WTC11 (cell line): ENCODE measurements around the gene CNPY4. TPM values are rescaled to one million over a fixed set of nuclear protein-coding genes. Genes with fewer than 3 reads are reported as not detected.

Source experiments
- ATAC-seq: fragments of 200-7000 bp; cut with Tn5 transposase; 2 replicates; pipeline ENCODE4 v1.10.0; 2021; ENCODE audit warnings: mild to moderate bottlenecking, moderate library complexity
- CTCF ChIA-PET: fragments of 300-600 bp; sonication (Branson Sonifier 250); formaldehyde crosslinking; loops from one replicate; lab custom pipeline; 2021; ENCODE audit warnings: antibody characterized with exemption; lab: Charles Lee
- POLR2A ChIA-PET: fragments of 350-600 bp; sonication (Branson Sonifier 250); formaldehyde crosslinking; loops from one replicate; lab custom pipeline; 2021; ENCODE audit warnings: antibody characterized with exemption; lab: Charles Lee
- DNase-seq: peaks from one replicate; pipeline ENCODE4 v3.0.0; 2021; ENCODE audit warnings: low spot score
- H3K27ac Mint-ChIP-seq: 2 replicates; pipeline ENCODE4 v1.8.0; 2021; ENCODE audit warnings: mixed read lengths
- H3K27me3 Mint-ChIP-seq: 2 replicates; pipeline ENCODE4 v1.8.0; 2021; ENCODE audit warnings: low read depth, mild to moderate bottlenecking, moderate library complexity, mixed read lengths
- H3K36me3 Mint-ChIP-seq: 2 replicates; pipeline ENCODE4 v1.8.0; 2021; ENCODE audit warnings: mixed read lengths
- H3K4me1 Mint-ChIP-seq: 2 replicates; pipeline ENCODE4 v1.8.0; 2022; ENCODE audit warnings: mixed read lengths
- H3K4me3 Mint-ChIP-seq: 2 replicates; pipeline ENCODE4 v1.8.0; 2021; ENCODE audit warnings: mild to moderate bottlenecking, moderate library complexity, mixed read lengths
- H3K9me3 Mint-ChIP-seq: 2 replicates; pipeline ENCODE4 v1.8.0; 2021; ENCODE audit warnings: mixed read lengths
- CREB1 ChIP-seq: sonication (generic); formaldehyde crosslinking; IDR thresholded peaks from 2 replicates; pipeline ENCODE4 v1.8.0; 2023; ENCODE audit warnings: mild to moderate bottlenecking, missing genetic modification reagents
- FOXP1 ChIP-seq: sonication (generic); formaldehyde crosslinking; IDR thresholded peaks from 2 replicates; pipeline ENCODE4 v1.8.0; 2022; ENCODE audit warnings: missing genetic modification reagents, mild to moderate bottlenecking, moderate library complexity, borderline replicate concordance
- JAZF1 ChIP-seq: fragments of 250-450 bp; sonication (Bioruptor Pico); IDR thresholded peaks from 2 replicates; pipeline ENCODE4 v1.9.0; 2021; ENCODE audit warnings: moderate library complexity, mild to moderate bottlenecking, inconsistent platforms
- MXD4 ChIP-seq: fragments of 250-450 bp; sonication (Bioruptor Pico); IDR thresholded peaks from 2 replicates; pipeline ENCODE4 v1.8.0; 2021; ENCODE audit warnings: mild to moderate bottlenecking, moderate library complexity, borderline replicate concordance
- MYBL2 ChIP-seq: sonication (generic); formaldehyde crosslinking; IDR thresholded peaks from 2 replicates; pipeline ENCODE4 v1.8.1; 2023; ENCODE audit warnings: mild to moderate bottlenecking, moderate library complexity, missing genetic modification reagents
- NR3C1 ChIP-seq: sonication (generic); formaldehyde crosslinking; conservative IDR thresholded peaks from 2 replicates; pipeline ENCODE4 v1.8.1; 2023; ENCODE audit warnings: low read depth, mild to moderate bottlenecking, missing genetic modification reagents
- OVOL2 ChIP-seq: fragments of 250-450 bp; sonication (Bioruptor Pico); IDR thresholded peaks from 2 replicates; pipeline ENCODE4 v1.9.0; 2021; ENCODE audit warnings: mild to moderate bottlenecking, borderline replicate concordance
- SOX15 ChIP-seq: fragments of 250-450 bp; sonication (Bioruptor Pico); IDR thresholded peaks from 2 replicates; pipeline ENCODE4 v1.9.0; 2021; ENCODE audit warnings: mild to moderate bottlenecking
- ZNF121 ChIP-seq: sonication (generic); formaldehyde crosslinking; IDR thresholded peaks from 2 replicates; pipeline ENCODE4 v1.8.0; 2023; ENCODE audit warnings: missing genetic modification reagents
- ZNF219 ChIP-seq: sonication (generic); formaldehyde crosslinking; IDR thresholded peaks from 2 replicates; pipeline ENCODE4 v1.8.0; 2023; ENCODE audit warnings: missing genetic modification reagents, mild to moderate bottlenecking, borderline replicate concordance
- ZNF232 ChIP-seq: sonication (generic); formaldehyde crosslinking; IDR thresholded peaks from 2 replicates; pipeline ENCODE4 v1.8.0; 2022; ENCODE audit warnings: mild to moderate bottlenecking, missing genetic modification reagents
- ZNF317 ChIP-seq: sonication (generic); formaldehyde crosslinking; IDR thresholded peaks from 2 replicates; pipeline ENCODE4 v1.8.1; 2023; ENCODE audit warnings: low read depth, mild to moderate bottlenecking, moderate library complexity, missing genetic modification reagents, borderline replicate concordance
- ZNF423 ChIP-seq: fragments of 250-450 bp; sonication (Bioruptor Pico); IDR thresholded peaks from 2 replicates; pipeline ENCODE4 v2.1.2; 2022; ENCODE audit warnings: mild to moderate bottlenecking, moderate library complexity
- total RNA-seq: library from RNA; stranded (reverse); gene quantifications from 3 replicates; pipeline ENCODE4 v1.2.3, GENCODE V29; 2021
- TF ChIP-seq, protein P1 (sequence below): fragments of 250-450 bp; sonication (Bioruptor Pico); IDR thresholded peaks from 2 replicates; pipeline ENCODE4 v1.9.0; 2021; ENCODE audit warnings: mild to moderate bottlenecking, borderline replicate concordance
- TF ChIP-seq, protein P2 (sequence below): sonication (generic); formaldehyde crosslinking; IDR thresholded peaks from 2 replicates; pipeline ENCODE4 v1.8.0; 2022; ENCODE audit warnings: mild to moderate bottlenecking, missing genetic modification reagents
- TF ChIP-seq, protein P3 (sequence below): sonication (generic); formaldehyde crosslinking; IDR thresholded peaks from 2 replicates; pipeline ENCODE4 v1.8.0; 2023; ENCODE audit warnings: missing genetic modification reagents, mild to moderate bottlenecking, borderline replicate concordance
- TF ChIP-seq, protein P4 (sequence below): fragments of 250-450 bp; sonication (Bioruptor Pico); IDR thresholded peaks from 2 replicates; pipeline ENCODE4 v1.8.0; 2021; ENCODE audit warnings: mild to moderate bottlenecking
- TF ChIP-seq, protein P5 (sequence below): fragments of 250-450 bp; sonication (Bioruptor Pico); IDR thresholded peaks from 2 replicates; pipeline ENCODE4 v1.9.0; 2021; ENCODE audit warnings: mild to moderate bottlenecking
- TF ChIP-seq, protein P6 (sequence below): fragments of 250-450 bp; sonication (Bioruptor Pico); IDR thresholded peaks from 2 replicates; pipeline ENCODE4 v1.9.0; 2021; ENCODE audit warnings: moderate library complexity, mild to moderate bottlenecking, inconsistent platforms, borderline replicate concordance

CNPY4 gene
- total RNA-seq, 1 experiment from 2014 or later = 15.1 TPM

DNA sequence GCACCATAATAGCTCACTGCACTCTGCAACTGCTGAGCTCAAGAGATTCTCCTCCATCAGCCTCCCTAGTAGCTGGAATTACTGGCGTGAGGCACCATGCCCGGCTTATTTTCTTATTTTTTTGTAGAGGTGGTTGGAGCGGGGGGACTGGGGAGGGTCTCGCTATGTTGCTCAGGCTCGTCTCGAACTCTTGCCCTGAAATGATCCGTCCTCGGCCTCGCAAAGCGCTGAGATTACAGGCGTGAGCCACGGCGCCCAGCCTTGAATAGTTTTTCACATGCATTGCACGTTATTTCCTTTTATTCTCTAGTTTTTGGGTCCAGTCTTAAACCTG is 28.8 kb downstream of the CNPY4 start:
- H3K4me3 Mint-ChIP-seq = peak overlapping the region; percentile 99
- H3K4me1 Mint-ChIP-seq = peaks cover 17% of the 10 kb centered on the region
- peak overlapping the region; percentile 99 for H3K27ac Mint-ChIP-seq
- ATAC-seq = no peak
- H3K36me3 Mint-ChIP-seq = peaks cover 20% of the 10 kb centered on the region
- H3K9me3 Mint-ChIP-seq = peaks cover 11% of the 10 kb centered on the region
- CTCF ChIA-PET = interaction anchor here (0.6 to 3.1 kb wide), 15 partner anchors 9 to 321 kb away, joined by 3 to 49 read pairs (median 4); partner anchors contain the start of genes AP4M1 and GAL3ST4
- TF ChIP-seq FOXP1 (no peak), ZNF121 (CRISPR knock-in tag) (0 out of 2 replicates have a peak, but pooled peaks have one; percentile 37), CREB1 (CRISPR knock-in tag) (no peak), ZNF232 (CRISPR knock-in tag) (no peak)
- POLR2A ChIA-PET = interaction anchor here (0.7 to 1.6 kb wide), 10 partner anchors 9 to 961 kb away, joined by 3 to 5 read pairs (median 4); partner anchors contain the start of genes AP4M1, GAL3ST4, GPC2 and MEPCE
- no peak for DNase-seq
- peaks cover 3% of the 10 kb centered on the region; the same call in 1 of the 2 replicates for H3K27me3 Mint-ChIP-seq

DNA sequence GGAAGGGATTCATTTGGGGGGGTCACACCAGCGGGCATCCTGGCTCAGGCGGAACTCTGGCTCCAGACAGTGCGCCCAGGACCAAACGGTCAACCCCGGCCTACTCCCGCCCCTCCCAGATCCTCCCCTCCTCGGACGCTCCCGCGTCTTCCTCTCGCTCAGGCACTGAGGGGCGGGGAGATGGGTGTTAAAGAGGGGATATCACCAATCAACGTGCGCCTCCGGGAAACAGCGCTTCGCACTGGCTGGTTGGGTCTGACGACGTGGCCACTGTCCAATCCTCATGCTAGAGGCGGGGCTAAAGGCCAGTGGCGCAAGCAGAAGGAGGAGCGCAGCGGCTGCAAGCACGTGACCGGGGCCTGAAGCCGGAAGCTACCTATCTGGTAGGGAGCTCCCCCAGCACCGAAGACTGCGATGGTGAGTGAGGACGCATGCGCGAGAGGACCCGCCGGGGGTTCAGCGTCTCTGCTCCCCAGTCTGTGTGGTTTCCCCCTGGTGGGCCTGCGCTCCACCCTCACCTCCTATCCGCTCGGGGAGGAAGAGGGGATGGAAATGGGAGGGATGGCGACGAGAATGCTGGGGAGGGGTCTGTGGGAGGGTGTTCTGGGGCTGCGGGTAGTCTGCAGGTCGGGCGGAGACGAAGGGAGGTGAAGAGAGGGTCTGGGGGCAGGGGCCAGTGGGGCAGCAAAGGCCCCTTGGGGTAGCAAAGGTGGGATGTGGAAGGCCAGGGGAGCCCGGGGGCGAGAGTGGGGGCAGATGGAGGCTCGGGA is 29.3 kb downstream of the CNPY4 start, which contains the start of gene LAMTOR4:
LAMTOR4 (plus strand) TSS at position 360 of the 770 bp plus-strand sequence; CDS start at position 415, 55 bp downstream.
- ChIA-PET POLR2A (interaction anchor here (0.6 to 1.6 kb wide), 13 partner anchors 9 to 960 kb away, joined by 3 to 5 read pairs (median 3); partner anchors contain the start of genes AP4M1, GAL3ST4, GPC2 and MBLAC1), CTCF (interaction anchor here (0.6 to 3.1 kb wide), 15 partner anchors 9 to 320 kb away, joined by 3 to 49 read pairs (median 4); partner anchors contain the start of genes AP4M1 and GAL3ST4)
- ATAC-seq = peak; percentile 98
- TF ChIP-seq ZNF423 (no peak), FOXP1 (no peak; the same call in 1 of the 2 replicates), JAZF1 (CRISPR knock-in tag) (no peak), CREB1 (CRISPR knock-in tag) (no peak), ZNF219 (CRISPR knock-in tag) (no peak), MXD4 (no peak), ZNF317 (CRISPR knock-in tag) (no peak), OVOL2 (CRISPR knock-in tag) (no peak), SOX15 (CRISPR knock-in tag) (no peak), MYBL2 (CRISPR knock-in tag) (0 out of 2 replicates have a peak, but pooled peaks have one; percentile 25), NR3C1 (CRISPR knock-in tag) (no peak)
- TF ChIP-seq, protein P1, sequence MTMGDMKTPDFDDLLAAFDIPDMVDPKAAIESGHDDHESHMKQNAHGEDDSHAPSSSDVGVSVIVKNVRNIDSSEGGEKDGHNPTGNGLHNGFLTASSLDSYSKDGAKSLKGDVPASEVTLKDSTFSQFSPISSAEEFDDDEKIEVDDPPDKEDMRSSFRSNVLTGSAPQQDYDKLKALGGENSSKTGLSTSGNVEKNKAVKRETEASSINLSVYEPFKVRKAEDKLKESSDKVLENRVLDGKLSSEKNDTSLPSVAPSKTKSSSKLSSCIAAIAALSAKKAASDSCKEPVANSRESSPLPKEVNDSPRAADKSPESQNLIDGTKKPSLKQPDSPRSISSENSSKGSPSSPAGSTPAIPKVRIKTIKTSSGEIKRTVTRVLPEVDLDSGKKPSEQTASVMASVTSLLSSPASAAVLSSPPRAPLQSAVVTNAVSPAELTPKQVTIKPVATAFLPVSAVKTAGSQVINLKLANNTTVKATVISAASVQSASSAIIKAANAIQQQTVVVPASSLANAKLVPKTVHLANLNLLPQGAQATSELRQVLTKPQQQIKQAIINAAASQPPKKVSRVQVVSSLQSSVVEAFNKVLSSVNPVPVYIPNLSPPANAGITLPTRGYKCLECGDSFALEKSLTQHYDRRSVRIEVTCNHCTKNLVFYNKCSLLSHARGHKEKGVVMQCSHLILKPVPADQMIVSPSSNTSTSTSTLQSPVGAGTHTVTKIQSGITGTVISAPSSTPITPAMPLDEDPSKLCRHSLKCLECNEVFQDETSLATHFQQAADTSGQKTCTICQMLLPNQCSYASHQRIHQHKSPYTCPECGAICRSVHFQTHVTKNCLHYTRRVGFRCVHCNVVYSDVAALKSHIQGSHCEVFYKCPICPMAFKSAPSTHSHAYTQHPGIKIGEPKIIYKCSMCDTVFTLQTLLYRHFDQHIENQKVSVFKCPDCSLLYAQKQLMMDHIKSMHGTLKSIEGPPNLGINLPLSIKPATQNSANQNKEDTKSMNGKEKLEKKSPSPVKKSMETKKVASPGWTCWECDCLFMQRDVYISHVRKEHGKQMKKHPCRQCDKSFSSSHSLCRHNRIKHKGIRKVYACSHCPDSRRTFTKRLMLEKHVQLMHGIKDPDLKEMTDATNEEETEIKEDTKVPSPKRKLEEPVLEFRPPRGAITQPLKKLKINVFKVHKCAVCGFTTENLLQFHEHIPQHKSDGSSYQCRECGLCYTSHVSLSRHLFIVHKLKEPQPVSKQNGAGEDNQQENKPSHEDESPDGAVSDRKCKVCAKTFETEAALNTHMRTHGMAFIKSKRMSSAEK (CRISPR knock-in tag) = no peak
- TF ChIP-seq, protein P2, sequence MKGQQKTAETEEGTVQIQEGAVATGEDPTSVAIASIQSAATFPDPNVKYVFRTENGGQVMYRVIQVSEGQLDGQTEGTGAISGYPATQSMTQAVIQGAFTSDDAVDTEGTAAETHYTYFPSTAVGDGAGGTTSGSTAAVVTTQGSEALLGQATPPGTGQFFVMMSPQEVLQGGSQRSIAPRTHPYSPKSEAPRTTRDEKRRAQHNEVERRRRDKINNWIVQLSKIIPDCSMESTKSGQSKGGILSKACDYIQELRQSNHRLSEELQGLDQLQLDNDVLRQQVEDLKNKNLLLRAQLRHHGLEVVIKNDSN (CRISPR knock-in tag) = peak; percentile 97
- TF ChIP-seq, protein P3, sequence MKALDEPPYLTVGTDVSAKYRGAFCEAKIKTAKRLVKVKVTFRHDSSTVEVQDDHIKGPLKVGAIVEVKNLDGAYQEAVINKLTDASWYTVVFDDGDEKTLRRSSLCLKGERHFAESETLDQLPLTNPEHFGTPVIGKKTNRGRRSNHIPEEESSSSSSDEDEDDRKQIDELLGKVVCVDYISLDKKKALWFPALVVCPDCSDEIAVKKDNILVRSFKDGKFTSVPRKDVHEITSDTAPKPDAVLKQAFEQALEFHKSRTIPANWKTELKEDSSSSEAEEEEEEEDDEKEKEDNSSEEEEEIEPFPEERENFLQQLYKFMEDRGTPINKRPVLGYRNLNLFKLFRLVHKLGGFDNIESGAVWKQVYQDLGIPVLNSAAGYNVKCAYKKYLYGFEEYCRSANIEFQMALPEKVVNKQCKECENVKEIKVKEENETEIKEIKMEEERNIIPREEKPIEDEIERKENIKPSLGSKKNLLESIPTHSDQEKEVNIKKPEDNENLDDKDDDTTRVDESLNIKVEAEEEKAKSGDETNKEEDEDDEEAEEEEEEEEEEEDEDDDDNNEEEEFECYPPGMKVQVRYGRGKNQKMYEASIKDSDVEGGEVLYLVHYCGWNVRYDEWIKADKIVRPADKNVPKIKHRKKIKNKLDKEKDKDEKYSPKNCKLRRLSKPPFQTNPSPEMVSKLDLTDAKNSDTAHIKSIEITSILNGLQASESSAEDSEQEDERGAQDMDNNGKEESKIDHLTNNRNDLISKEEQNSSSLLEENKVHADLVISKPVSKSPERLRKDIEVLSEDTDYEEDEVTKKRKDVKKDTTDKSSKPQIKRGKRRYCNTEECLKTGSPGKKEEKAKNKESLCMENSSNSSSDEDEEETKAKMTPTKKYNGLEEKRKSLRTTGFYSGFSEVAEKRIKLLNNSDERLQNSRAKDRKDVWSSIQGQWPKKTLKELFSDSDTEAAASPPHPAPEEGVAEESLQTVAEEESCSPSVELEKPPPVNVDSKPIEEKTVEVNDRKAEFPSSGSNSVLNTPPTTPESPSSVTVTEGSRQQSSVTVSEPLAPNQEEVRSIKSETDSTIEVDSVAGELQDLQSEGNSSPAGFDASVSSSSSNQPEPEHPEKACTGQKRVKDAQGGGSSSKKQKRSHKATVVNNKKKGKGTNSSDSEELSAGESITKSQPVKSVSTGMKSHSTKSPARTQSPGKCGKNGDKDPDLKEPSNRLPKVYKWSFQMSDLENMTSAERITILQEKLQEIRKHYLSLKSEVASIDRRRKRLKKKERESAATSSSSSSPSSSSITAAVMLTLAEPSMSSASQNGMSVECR = 0 out of 2 replicates have a peak, but pooled peaks have one; percentile 40
- TF ChIP-seq, protein P4, sequence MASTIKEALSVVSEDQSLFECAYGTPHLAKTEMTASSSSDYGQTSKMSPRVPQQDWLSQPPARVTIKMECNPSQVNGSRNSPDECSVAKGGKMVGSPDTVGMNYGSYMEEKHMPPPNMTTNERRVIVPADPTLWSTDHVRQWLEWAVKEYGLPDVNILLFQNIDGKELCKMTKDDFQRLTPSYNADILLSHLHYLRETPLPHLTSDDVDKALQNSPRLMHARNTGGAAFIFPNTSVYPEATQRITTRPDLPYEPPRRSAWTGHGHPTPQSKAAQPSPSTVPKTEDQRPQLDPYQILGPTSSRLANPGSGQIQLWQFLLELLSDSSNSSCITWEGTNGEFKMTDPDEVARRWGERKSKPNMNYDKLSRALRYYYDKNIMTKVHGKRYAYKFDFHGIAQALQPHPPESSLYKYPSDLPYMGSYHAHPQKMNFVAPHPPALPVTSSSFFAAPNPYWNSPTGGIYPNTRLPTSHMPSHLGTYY (CRISPR knock-in tag) = no peak
- TF ChIP-seq, protein P5, sequence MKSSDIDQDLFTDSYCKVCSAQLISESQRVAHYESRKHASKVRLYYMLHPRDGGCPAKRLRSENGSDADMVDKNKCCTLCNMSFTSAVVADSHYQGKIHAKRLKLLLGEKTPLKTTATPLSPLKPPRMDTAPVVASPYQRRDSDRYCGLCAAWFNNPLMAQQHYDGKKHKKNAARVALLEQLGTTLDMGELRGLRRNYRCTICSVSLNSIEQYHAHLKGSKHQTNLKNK (CRISPR knock-in tag) = 0 out of 2 replicates have a peak, but pooled peaks have one; percentile 15
- TF ChIP-seq, protein P6, sequence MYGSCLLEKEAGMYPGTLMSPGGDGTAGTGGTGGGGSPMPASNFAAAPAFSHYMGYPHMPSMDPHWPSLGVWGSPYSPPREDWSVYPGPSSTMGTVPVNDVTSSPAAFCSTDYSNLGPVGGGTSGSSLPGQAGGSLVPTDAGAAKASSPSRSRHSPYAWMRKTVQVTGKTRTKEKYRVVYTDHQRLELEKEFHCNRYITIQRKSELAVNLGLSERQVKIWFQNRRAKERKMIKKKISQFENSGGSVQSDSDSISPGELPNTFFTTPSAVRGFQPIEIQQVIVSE (CRISPR knock-in tag) = no peak

More for the DNA sequence above, 29.3 kb downstream of the CNPY4 start, which contains the start of gene LAMTOR4:
- H3K36me3 Mint-ChIP-seq = peaks cover 24% of the 10 kb centered on the region
- DNase-seq = peak; percentile 99
- H3K27me3 Mint-ChIP-seq = peaks cover 3% of the 10 kb centered on the region; the same call in 1 of the 2 replicates
- H3K9me3 Mint-ChIP-seq = peaks cover 11% of the 10 kb centered on the region
- peaks cover 20% of the 10 kb centered on the region for H3K4me1 Mint-ChIP-seq
- H3K27ac Mint-ChIP-seq = peak within 1 kb of the TSS; percentile 99
- peak within 1 kb of the TSS; percentile 99 for H3K4me3 Mint-ChIP-seq
